MG63 (cell line): ENCODE results near the gene MUC21. TPM values are rescaled to one million over a fixed set of nuclear protein-coding genes. Genes with fewer than 3 reads are reported as not detected.
A peak's percentile ranks its signal among the peaks of the same experiment; 100 is the strongest.
"Not testable (repeated sequence)": the region's sequence is repeated elsewhere in the genome, so short reads cannot be mapped to it uniquely, and the experiment has no call there.

ENCODE experiments used
- DNase-seq: peaks from one replicate; pipeline ENCODE4 v3.0.0-alpha.2; 2020
- H3K27me3 ChIP-seq: fragments of 250-450 bp; sonication (Bioruptor Pico); 2 replicates; pipeline ENCODE4 v1.5.1; 2020; ENCODE audit warnings: mild to moderate bottlenecking, moderate library complexity
- H3K36me3 ChIP-seq: fragments of 250-450 bp; sonication (Bioruptor Pico); 2 replicates; pipeline ENCODE4 v1.5.1; 2020; ENCODE audit warnings: mild to moderate bottlenecking, moderate library complexity
- H3K4me3 ChIP-seq: fragments of 250-450 bp; sonication (Bioruptor Pico); 2 replicates; pipeline ENCODE4 v1.5.1; 2020; ENCODE audit warnings: mild to moderate bottlenecking, moderate library complexity
- H3K9me3 ChIP-seq: fragments of 250-450 bp; sonication (Bioruptor Pico); 2 replicates; pipeline ENCODE4 v1.5.1; 2020; ENCODE audit warnings: mild to moderate bottlenecking, moderate library complexity
- total RNA-seq: library from RNA; depleted of rRNA; stranded (reverse); fragments of >200 nt; shearing (Covaris generic); gene quantifications from 2 replicates; pipeline ENCODE4 v1.2.3, GENCODE V29; 2014; ENCODE audit warnings: low replicate concordance

MUC21 gene
- total RNA-seq, 1 experiment from 2014 or later = not detected

DNA sequence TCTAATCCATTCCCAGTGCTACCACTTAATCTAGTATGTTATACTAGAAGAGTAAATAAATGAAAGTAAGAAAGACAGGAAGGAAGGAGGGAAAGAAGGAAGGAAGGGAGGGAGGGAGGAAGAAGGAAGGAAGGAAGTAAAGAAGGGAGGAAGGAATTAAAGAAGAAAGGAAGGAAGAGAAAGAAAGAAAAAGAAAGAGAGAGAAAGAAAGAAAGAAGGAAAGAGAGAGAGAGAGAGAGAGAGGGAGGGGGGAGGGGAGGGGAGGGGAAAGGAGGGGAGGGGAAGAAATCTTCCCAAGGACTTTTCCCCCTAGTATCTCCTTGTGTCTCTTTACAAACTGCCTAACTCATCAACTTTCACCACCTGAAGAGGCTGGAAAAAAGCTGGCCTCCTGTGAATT is 20.8 kb upstream of the MUC21 start:
- DNase-seq = no peak
- no peak overlapping the region for H3K4me3 ChIP-seq
- no peaks in the 10 kb centered on the region for H3K9me3 ChIP-seq
- H3K36me3 ChIP-seq = no peaks in the 10 kb centered on the region
- no peaks in the 10 kb centered on the region for H3K27me3 ChIP-seq

DNA sequence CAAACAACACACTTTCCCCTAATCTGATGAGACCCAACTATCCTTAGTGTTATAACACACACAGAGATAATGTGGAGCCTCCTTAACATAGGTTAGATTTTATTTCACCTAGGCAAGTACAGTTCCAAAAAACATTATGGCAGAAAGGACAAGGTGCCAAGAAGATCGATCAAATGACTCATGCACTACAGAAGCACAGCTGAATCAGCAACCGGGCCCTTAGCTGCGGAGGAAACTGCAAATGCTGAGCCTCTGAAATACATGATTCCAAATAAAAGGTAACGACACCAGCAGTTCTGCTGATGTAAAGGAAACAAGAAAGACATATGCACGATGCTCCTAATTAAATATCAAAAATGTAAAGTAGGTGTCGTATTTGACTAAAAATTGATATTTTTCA is 19.9 kb upstream of the MUC21 start:
- Histone ChIP-seq H3K27me3 (no peaks in the 10 kb centered on the region), H3K4me3 (no peak overlapping the region), H3K9me3 (no peaks in the 10 kb centered on the region), H3K36me3 (no peaks in the 10 kb centered on the region)
- no peak for DNase-seq

DNA sequence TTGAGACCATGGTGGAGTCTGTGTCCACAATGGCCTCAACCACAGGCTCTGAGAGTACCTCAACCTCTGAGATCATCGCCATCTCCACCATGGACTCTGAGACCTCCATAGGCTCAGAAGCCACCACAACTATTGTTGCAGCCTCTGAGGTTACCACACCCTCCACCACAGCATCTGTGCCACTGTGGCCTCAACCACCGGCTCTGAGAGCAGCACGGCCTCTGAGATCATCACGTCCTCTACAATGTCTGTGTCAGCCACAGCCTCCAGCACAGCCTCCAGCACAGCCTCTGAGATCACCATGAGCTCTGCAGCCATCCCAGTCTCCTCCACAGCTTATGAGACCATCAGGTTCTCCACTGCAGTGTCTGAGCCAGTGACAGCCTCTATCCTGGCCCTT is 19.4 kb upstream of the MUC21 start:
- Histone ChIP-seq H3K36me3 (no peaks in the 10 kb centered on the region), H3K27me3 (no peaks in the 10 kb centered on the region), H3K4me3 (no peak overlapping the region), H3K9me3 (no peaks in the 10 kb centered on the region)
- no peak for DNase-seq

- no peaks in the 10 kb centered on the region for H3K9me3 ChIP-seq
- H3K27me3 ChIP-seq = no peaks in the 10 kb centered on the region
- H3K4me3 ChIP-seq = no peak overlapping the region
- H3K36me3 ChIP-seq = no peaks in the 10 kb centered on the region
- no peak for DNase-seq
Observed at GRCh38 chr6:30965140-30965601, 18.3 kb upstream of the MUC21 start.

- Histone ChIP-seq H3K4me3 (no peak overlapping the region), H3K9me3 (no peaks in the 10 kb centered on the region), H3K36me3 (no peaks in the 10 kb centered on the region), H3K27me3 (no peaks in the 10 kb centered on the region)
- no peak for DNase-seq
Observed at GRCh38 chr6:30966154-30966553, 17.4 kb upstream of the MUC21 start.

DNA sequence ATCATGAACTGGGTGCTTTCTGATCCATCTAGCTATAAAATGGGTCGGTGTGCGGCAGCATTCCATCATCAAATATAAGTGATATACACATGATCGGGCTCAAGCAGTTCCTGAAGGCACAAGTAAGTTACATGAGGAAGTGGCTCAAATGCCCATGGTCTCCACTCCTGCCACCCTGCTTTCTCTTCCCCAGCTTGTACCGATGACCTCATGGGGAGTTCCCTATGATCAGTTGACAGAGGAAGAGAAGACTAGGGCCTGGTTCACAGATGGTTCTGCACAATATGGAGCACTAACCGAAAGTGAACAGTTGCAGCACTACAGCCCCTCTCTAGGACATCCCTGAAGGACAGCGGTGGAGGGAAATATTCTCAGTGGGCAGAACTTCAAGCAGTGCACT is 14.3 kb upstream of the MUC21 start:
- not testable (repeated sequence) for H3K36me3 ChIP-seq, DNase-seq, H3K4me3 ChIP-seq, H3K9me3 ChIP-seq, H3K27me3 ChIP-seq

GRCh38 chr6:30970946-30971345 is 12.6 kb upstream of the MUC21 start:
- no peak overlapping the region for H3K4me3 ChIP-seq
- H3K27me3 ChIP-seq = no peaks in the 10 kb centered on the region
- no peak for DNase-seq
- no peaks in the 10 kb centered on the region for H3K36me3 ChIP-seq
- H3K9me3 ChIP-seq = no peaks in the 10 kb centered on the region

DNA sequence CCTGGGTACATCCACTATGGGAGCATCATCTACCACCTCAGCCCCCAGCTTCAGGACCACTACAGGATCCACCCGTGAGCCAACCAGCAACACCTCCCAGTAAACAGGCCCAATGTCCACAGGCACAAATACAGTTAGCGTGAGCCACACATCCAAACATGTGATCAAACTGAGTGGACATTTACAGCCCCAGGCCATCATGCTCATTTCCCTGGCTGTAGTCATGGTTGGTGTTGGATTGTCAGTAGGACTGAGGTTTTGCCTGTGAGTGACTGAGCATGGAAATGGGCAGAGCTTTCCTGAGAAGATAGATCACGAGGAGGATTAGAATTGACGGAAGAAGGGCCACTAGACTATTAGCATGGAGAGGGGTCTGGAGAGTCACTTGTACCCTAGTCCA is 10.7 kb upstream of the MUC21 start:
- no peak for DNase-seq
- Histone ChIP-seq H3K36me3 (no peaks in the 10 kb centered on the region), H3K9me3 (no peaks in the 10 kb centered on the region)

DNA sequence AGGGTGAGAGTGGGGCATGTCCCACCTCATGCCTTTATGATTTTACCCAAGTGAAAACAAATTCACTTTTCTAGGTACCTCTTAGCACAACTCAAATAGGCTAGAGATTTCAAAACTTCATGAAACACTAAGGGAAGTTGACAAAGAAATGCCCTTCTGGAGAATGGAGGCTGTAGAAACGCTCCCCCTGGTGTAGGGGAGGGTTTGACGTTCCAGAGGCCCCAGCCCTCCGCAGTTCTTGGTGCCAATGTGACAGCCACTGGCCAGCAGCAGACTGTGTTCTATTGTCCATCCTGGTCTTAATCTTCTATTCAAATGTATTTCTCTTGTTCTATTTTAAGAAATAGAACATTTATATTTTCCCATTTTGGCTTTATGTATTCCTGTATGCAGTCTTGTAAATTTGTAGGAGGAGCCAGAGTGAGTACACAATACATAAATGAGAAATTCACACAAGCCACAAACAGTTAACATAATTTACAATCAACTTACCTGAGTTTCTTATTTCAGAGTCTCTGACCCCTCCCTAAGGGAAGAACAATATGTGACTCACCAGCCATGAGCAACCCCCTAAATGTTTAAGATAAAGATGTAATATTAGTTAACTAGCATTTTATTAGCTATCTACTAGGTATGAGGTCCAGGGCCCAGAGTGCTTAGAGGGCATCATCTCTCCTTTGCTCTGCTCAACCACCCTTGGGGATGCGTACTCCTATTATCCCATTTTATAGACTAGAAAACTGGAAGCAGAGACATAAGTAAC is 8.8 kb upstream of the MUC21 start:
- H3K9me3 ChIP-seq = no peaks in the 10 kb centered on the region
- no peaks in the 10 kb centered on the region for H3K36me3 ChIP-seq
- no peaks in the 10 kb centered on the region for H3K27me3 ChIP-seq
- no peak for DNase-seq
- H3K4me3 ChIP-seq = no peak overlapping the region

More for the DNA sequence above, 10.7 kb upstream of the MUC21 start:
- Histone ChIP-seq H3K4me3 (no peak overlapping the region), H3K27me3 (no peaks in the 10 kb centered on the region)

GRCh38 chr6:30979141-30979540 is 4.4 kb upstream of the MUC21 start:
- no peaks in the 10 kb centered on the region for H3K36me3 ChIP-seq
- H3K9me3 ChIP-seq = no peaks in the 10 kb centered on the region
- no peak overlapping the region for H3K4me3 ChIP-seq
- DNase-seq = no peak
- H3K27me3 ChIP-seq = no peaks in the 10 kb centered on the region

DNA sequence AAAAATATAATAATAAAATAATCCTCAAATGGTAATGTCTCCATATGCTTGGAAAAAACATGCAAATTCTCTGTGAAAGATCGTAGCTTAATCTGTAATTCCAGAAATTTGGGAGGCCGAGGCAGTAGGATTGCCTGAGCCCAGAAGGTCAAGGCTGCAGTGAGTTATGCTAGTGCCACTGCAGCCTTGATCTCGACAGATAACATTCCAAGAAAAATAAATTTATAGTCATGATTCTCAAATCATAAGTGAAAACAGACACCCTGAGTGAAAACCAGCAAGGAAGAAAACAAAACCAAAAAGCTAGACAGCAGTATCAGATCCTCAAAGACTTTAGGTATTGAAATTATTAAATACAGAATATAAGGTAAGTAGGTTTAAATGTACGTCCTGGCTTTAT is 3.8 kb upstream of the MUC21 start:
- DNase-seq = no peak
- Histone ChIP-seq H3K4me3 (no peak overlapping the region), H3K9me3 (no peaks in the 10 kb centered on the region), H3K27me3 (no peaks in the 10 kb centered on the region), H3K36me3 (no peaks in the 10 kb centered on the region)

DNA sequence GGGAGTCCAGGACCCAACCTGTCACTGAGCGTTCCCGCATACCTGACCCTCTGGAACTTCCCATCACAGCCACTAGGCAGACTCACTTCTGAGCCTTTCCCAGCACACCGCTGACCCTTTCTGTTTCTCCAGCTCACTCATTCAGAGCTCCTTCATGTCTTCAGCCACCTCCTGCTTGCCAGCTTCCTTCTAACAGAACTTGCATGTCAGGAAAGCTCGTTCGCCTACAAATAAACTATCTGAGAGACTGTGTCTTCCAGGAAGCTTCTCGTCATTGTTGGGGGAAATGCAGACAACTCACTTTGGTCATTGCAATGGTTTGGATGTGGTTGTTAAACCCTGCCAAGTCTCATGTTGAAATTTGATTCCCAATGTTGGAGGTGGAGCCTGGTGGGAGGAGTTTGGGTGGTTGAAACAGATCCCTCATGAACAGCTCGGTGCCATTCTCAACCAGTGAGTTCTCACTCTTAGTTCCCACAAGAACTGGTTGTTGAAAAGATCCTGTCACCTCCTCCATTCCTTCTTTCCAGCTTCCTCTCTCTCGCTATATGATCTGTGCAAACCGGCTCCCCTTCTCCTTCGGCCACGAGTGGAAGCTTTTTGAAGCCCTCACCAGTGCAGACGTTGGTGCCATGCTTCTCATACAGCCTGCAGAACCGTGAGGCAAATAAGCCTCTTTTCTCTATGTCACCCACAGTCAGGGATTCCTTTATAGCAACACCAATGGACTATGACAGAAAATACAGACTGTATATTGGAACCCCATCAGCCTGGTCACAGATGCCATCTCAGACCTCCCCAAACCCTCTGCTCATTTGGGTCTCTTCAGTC is 1.4 kb upstream of the MUC21 start:
- Histone ChIP-seq H3K9me3 (no peaks in the 10 kb centered on the region), H3K36me3 (no peaks in the 10 kb centered on the region), H3K4me3 (peak overlapping the region; percentile 38), H3K27me3 (no peaks in the 10 kb centered on the region)
- peak; percentile 60 for DNase-seq

DNA sequence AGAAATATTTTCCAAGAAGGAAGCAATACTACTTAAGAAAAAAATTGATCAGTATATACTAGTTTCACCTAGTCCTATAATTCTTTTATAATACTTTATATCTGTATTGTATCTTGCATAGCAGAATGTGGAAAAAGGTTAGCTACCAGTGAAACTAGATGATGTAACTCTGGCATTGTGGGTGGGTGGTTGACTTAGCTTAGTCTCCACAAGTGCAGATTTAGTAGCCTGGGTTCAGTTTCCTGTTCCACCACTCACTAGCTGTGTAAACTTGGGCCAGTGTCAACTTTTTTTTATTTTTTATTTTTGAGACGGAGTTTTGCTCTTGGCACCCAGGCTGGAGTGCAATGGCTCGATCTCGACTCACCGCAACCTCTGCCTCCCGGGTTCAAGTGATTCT is 2.0 kb downstream of the MUC21 start:
- peak; percentile 21 for DNase-seq
- Histone ChIP-seq H3K9me3 (no peaks in the 10 kb centered on the region), H3K27me3 (no peaks in the 10 kb centered on the region), H3K4me3 (no peak overlapping the region), H3K36me3 (no peaks in the 10 kb centered on the region)

- no peak overlapping the region for H3K4me3 ChIP-seq
- H3K9me3 ChIP-seq = no peaks in the 10 kb centered on the region
- H3K36me3 ChIP-seq = no peaks in the 10 kb centered on the region
- no peak for DNase-seq
- no peaks in the 10 kb centered on the region for H3K27me3 ChIP-seq
Observed at GRCh38 chr6:30987304-30987703, 3.8 kb downstream of the MUC21 start.

GRCh38 chr6:30988209-30988825 is 4.8 kb downstream of the MUC21 start:
- no peaks in the 10 kb centered on the region for H3K27me3 ChIP-seq
- no peaks in the 10 kb centered on the region for H3K36me3 ChIP-seq
- DNase-seq = no peak
- H3K9me3 ChIP-seq = no peaks in the 10 kb centered on the region
- H3K4me3 ChIP-seq = no peak overlapping the region

- no peaks in the 10 kb centered on the region for H3K36me3 ChIP-seq
- H3K4me3 ChIP-seq = no peak overlapping the region
- H3K27me3 ChIP-seq = no peaks in the 10 kb centered on the region
- H3K9me3 ChIP-seq = no peaks in the 10 kb centered on the region
- no peak for DNase-seq
Observed at GRCh38 chr6:30990422-30991086, 7.0 kb downstream of the MUC21 start.

- no peak for DNase-seq
- Histone ChIP-seq H3K27me3 (no peaks in the 10 kb centered on the region), H3K4me3 (no peak overlapping the region), H3K36me3 (no peaks in the 10 kb centered on the region), H3K9me3 (no peaks in the 10 kb centered on the region)
Observed at GRCh38 chr6:30991891-30992290, 8.4 kb downstream of the MUC21 start.
